H9 (cell line): ENCODE results near the gene CPLX1. TPM values are rescaled to one million over a fixed set of nuclear protein-coding genes. Genes with fewer than 3 reads are reported as not detected.

Experiments
- DNase-seq: peaks from one replicate; pipeline ENCODE4 v3.0.0-alpha.2; 2017
- H2AFZ ChIP-seq: one replicate; pipeline ENCODE4 v1.6.1; 2013; ENCODE audit warnings: mild to moderate bottlenecking, low read length, control low read depth, moderate library complexity
- H2AK5ac ChIP-seq: 2 replicates; pipeline ENCODE4 v1.6.1; 2013; ENCODE audit warnings: low read length, control low read depth, mixed read lengths; ENCODE audit not compliant: insufficient read length
- H2BK120ac ChIP-seq: one replicate; pipeline ENCODE4 v1.6.1; 2013; ENCODE audit warnings: low read depth, mild to moderate bottlenecking, low read length, control low read depth, inconsistent platforms; ENCODE audit not compliant: poor library complexity, severe bottlenecking
- H2BK12ac ChIP-seq: 2 replicates; pipeline ENCODE4 v1.6.1; 2013; ENCODE audit warnings: low read length, control low read depth, mixed read lengths, low read depth; ENCODE audit not compliant: insufficient read length
- H2BK15ac ChIP-seq: 2 replicates; pipeline ENCODE4 v1.6.1; 2013; ENCODE audit warnings: low read depth, low read length, control low read depth
- H2BK20ac ChIP-seq: one replicate; pipeline ENCODE4 v1.6.1; 2013; ENCODE audit warnings: low read depth, mild to moderate bottlenecking, low read length, control low read depth, inconsistent platforms; ENCODE audit not compliant: poor library complexity, severe bottlenecking
- H2BK5ac ChIP-seq: 2 replicates; pipeline ENCODE4 v1.6.1; 2013; ENCODE audit warnings: low read length, control low read depth, mixed read lengths; ENCODE audit not compliant: insufficient read length
- H3K14ac ChIP-seq: 2 replicates; pipeline ENCODE4 v1.6.1; 2013; ENCODE audit warnings: low read length, control low read depth; ENCODE audit not compliant: insufficient read depth
- H3K18ac ChIP-seq: 2 replicates; pipeline ENCODE4 v1.6.1; 2013; ENCODE audit warnings: low read depth, mild to moderate bottlenecking, mixed read lengths, low read length, control low read depth; ENCODE audit not compliant: insufficient read length
- H3K23ac ChIP-seq: 2 replicates; pipeline ENCODE4 v1.6.1; 2013; ENCODE audit warnings: low read length, control low read depth, mixed read lengths, low read depth; ENCODE audit not compliant: insufficient read length
- H3K23me2 ChIP-seq: 2 replicates; pipeline ENCODE4 v1.6.1; 2013; ENCODE audit warnings: low read depth, mild to moderate bottlenecking, mixed read lengths, low read length, control low read depth; ENCODE audit not compliant: insufficient read length, poor library complexity, severe bottlenecking
- H3K27ac ChIP-seq: 2 replicates; pipeline ENCODE4 v1.5.1; 2013; ENCODE audit warnings: low read length, control low read depth, mixed read lengths, low read depth; ENCODE audit not compliant: insufficient read length
- H3K27me3 ChIP-seq: 2 replicates; pipeline ENCODE4 v1.6.1; 2013; ENCODE audit warnings: low read length, control low read depth, inconsistent platforms; ENCODE audit not compliant: insufficient read depth
- H3K4ac ChIP-seq: 2 replicates; pipeline ENCODE4 v1.6.1; 2013; ENCODE audit warnings: low read depth, mild to moderate bottlenecking, control low read depth, inconsistent platforms, low read length, moderate library complexity
- H3K4me1 ChIP-seq: 2 replicates; pipeline ENCODE4 v1.6.1; 2013; ENCODE audit warnings: low read length, control low read depth, inconsistent platforms; ENCODE audit not compliant: insufficient read depth
- H3K4me2 ChIP-seq: 2 replicates; pipeline ENCODE4 v1.6.1; 2013; ENCODE audit warnings: low read length, control low read depth, mixed read lengths; ENCODE audit not compliant: insufficient read length, insufficient read depth
- H3K56ac ChIP-seq: 2 replicates; pipeline ENCODE4 v1.6.1; 2013; ENCODE audit warnings: low read depth, mild to moderate bottlenecking, mixed read lengths, low read length, control low read depth; ENCODE audit not compliant: insufficient read length
- H3K79me1 ChIP-seq: 2 replicates; pipeline ENCODE4 v1.6.1; 2013; ENCODE audit warnings: low read depth, mild to moderate bottlenecking, moderate library complexity, low read length, control low read depth, inconsistent platforms; ENCODE audit not compliant: insufficient read depth, poor library complexity, severe bottlenecking
- H3K79me2 ChIP-seq: 2 replicates; pipeline ENCODE4 v1.6.1; 2013; ENCODE audit warnings: low read length, control low read depth, inconsistent platforms; ENCODE audit not compliant: insufficient read depth
- H3K9ac ChIP-seq: 2 replicates; pipeline ENCODE4 v1.6.1; 2013; ENCODE audit warnings: low read length, control low read depth, mixed read lengths; ENCODE audit not compliant: insufficient read length; ENCODE audit errors: extremely low read depth
- H3K9me3 ChIP-seq: one replicate; pipeline ENCODE4 v1.6.1; 2013; ENCODE audit warnings: low read depth, low read length, inconsistent platforms; ENCODE audit not compliant: control insufficient read depth
- H3T11ph ChIP-seq: one replicate; pipeline ENCODE4 v1.6.1; 2013; ENCODE audit warnings: mild to moderate bottlenecking, low read length, control low read depth, inconsistent platforms
- H4K20me1 ChIP-seq: one replicate; pipeline ENCODE4 v1.6.1; 2013; ENCODE audit not compliant: control insufficient read depth, insufficient read length, insufficient read depth
- H4K5ac ChIP-seq: 2 replicates; pipeline ENCODE4 v1.6.1; 2013; ENCODE audit warnings: low read depth, mild to moderate bottlenecking, mixed read lengths, low read length, control low read depth; ENCODE audit not compliant: insufficient read length
- H4K8ac ChIP-seq: replicated peaks from 2 replicates; pipeline ENCODE4 v1.6.1; 2013; ENCODE audit warnings: low read length, control low read depth, mixed read lengths, low read depth; ENCODE audit not compliant: insufficient read length
- H4K91ac ChIP-seq: 2 replicates; pipeline ENCODE4 v1.6.1; 2013; ENCODE audit warnings: low read depth, mild to moderate bottlenecking, moderate library complexity, mixed read lengths, low read length, control low read depth; ENCODE audit not compliant: insufficient read length
- H3K27ac Mint-ChIP-seq, 3 experiments: 2 replicates in 2 of 3; 3 replicates in 1 of 3; pipeline ENCODE4 v1.8.0; 2020 to 2021; ENCODE audit warnings: mixed read lengths in 3 of 3, mild to moderate bottlenecking in 1 of 3, moderate library complexity in 1 of 3
- H3K27me3 Mint-ChIP-seq: 2 replicates; pipeline ENCODE4 v1.8.0; 2021; ENCODE audit warnings: low read depth, mild to moderate bottlenecking, moderate library complexity, mixed read lengths
- H3K36me3 Mint-ChIP-seq, 3 experiments: 2 replicates in 2 of 3; 3 replicates in 1 of 3; pipeline ENCODE4 v1.8.0; 2020 to 2021; ENCODE audit warnings: low read depth in 3 of 3, mixed read lengths in 3 of 3; ENCODE audit not compliant: insufficient read depth in 1 of 3
- H3K4me1 Mint-ChIP-seq, 2 experiments: 2 replicates each; pipeline ENCODE4 v1.8.0; 2020; ENCODE audit warnings: mixed read lengths in 2 of 2
- H3K4me3 Mint-ChIP-seq, 2 experiments: 2 replicates in 1 of 2; 3 replicates in 1 of 2; pipeline ENCODE4 v1.8.0; 2020 to 2021; ENCODE audit warnings: mild to moderate bottlenecking in 2 of 2, mixed read lengths in 2 of 2, moderate library complexity in 1 of 2
- H3K9me3 Mint-ChIP-seq, 2 experiments: 2 replicates in 1 of 2; 3 replicates in 1 of 2; pipeline ENCODE4 v1.8.0; 2020; ENCODE audit warnings: mild to moderate bottlenecking in 2 of 2, mixed read lengths in 2 of 2, moderate library complexity in 1 of 2
- WGBS: extraction: QIAGEN DNeasy Blood & Tissue Kit; methylation state at CpG from one replicate; pipeline ENCODE4 v1.1.7; 2013; ENCODE audit warnings: missing lambda C conversion rate, low lambda C conversion rate, mixed read lengths; ENCODE audit not compliant: insufficient read length; ENCODE audit errors: extremely low coverage; 5-methylcytosine and 5-hydroxymethylcytosine counted together
- total RNA-seq: library from RNA; stranded (reverse); gene quantifications from 2 replicates; pipeline ENCODE4 v1.2.1, GENCODE V29; 2021
- TF ChIP-seq, protein P1 (sequence below): fragments of 200-600 bp; sonication (generic); conservative IDR thresholded peaks from 3 replicates; pipeline ENCODE4 v1.8.0; 2021; ENCODE audit warnings: antibody characterized with exemption, mild to moderate bottlenecking

Gene CPLX1
- total RNA-seq, 1 experiment from 2014 or later, result 0.90 TPM

DNA sequence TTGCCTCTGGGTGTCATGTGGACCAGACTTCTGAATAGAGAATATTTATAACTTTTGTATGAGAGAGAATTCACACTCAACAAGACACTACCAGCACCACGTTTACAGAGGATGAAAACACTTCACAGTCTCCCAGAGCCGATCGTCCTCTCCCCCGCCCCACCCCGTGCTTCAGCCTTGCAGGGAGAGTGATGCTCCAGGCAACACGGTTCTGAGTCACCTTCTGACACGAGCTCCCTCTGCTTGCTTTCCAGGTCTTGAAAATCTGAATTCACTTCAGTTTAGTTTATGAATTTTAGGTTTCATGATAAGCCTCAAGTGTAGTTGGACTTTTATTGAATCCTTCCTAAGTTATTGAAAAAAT lies 59.8 kb downstream of the CPLX1 start:
- WGBS, result no CpG with 5 or more reads among the region's 7 CpGs
- no peak overlapping the region for H4K8ac ChIP-seq
- H3K14ac ChIP-seq, result no peak overlapping the region
- no peak overlapping the region for H3K56ac ChIP-seq
- no peak overlapping the region for H3K18ac ChIP-seq
- Mint-ChIP-seq H3K27me3 (peaks cover 4% of the 10 kb centered on the region; the same call in 1 of the 2 replicates), H3K27ac (peak overlapping the region in 2 of 3 experiments; percentile 6 to 53; a peak in 2 of 7 replicates), H3K4me1 (peaks cover 12 to 20% of the 10 kb centered on the region in 2 experiments), H3K9me3 (peaks cover 2 to 20% of the 10 kb centered on the region in 2 experiments; a peak in 3 of 5 replicates), H3K36me3 (peaks cover 60 to 87% (median 84%) of the 10 kb centered on the region in 3 experiments), H3K4me3 (no peak overlapping the region)
- H2BK12ac ChIP-seq, result no peak overlapping the region
- peaks cover 2% of the 10 kb centered on the region; the same call in 1 of the 2 replicates for H3K79me2 ChIP-seq
- H3K4ac ChIP-seq, result no peak overlapping the region
- no peak overlapping the region for H4K91ac ChIP-seq
- no peak overlapping the region for H2BK15ac ChIP-seq
- no peak overlapping the region for H2AFZ ChIP-seq
- H3K9ac ChIP-seq, result no peak overlapping the region
- no peaks in the 10 kb centered on the region for H4K20me1 ChIP-seq
- H3K23me2 ChIP-seq, result no peaks in the 10 kb centered on the region
- H4K5ac ChIP-seq, result no peak overlapping the region
- H2AK5ac ChIP-seq, result no peak overlapping the region
- H3T11ph ChIP-seq, result no peak overlapping the region
- H3K27me3 ChIP-seq, result no peaks in the 10 kb centered on the region
- H2BK5ac ChIP-seq, result no peak overlapping the region
- H2BK20ac ChIP-seq, result no peak overlapping the region
- TF ChIP-seq, protein P1, sequence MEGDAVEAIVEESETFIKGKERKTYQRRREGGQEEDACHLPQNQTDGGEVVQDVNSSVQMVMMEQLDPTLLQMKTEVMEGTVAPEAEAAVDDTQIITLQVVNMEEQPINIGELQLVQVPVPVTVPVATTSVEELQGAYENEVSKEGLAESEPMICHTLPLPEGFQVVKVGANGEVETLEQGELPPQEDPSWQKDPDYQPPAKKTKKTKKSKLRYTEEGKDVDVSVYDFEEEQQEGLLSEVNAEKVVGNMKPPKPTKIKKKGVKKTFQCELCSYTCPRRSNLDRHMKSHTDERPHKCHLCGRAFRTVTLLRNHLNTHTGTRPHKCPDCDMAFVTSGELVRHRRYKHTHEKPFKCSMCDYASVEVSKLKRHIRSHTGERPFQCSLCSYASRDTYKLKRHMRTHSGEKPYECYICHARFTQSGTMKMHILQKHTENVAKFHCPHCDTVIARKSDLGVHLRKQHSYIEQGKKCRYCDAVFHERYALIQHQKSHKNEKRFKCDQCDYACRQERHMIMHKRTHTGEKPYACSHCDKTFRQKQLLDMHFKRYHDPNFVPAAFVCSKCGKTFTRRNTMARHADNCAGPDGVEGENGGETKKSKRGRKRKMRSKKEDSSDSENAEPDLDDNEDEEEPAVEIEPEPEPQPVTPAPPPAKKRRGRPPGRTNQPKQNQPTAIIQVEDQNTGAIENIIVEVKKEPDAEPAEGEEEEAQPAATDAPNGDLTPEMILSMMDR, result no peak
- no peak overlapping the region for H3K4me2 ChIP-seq
- no peak for DNase-seq
- no peaks in the 10 kb centered on the region for H3K79me1 ChIP-seq
- no peak overlapping the region for H2BK120ac ChIP-seq
- no peaks in the 10 kb centered on the region for H3K4me1 ChIP-seq
- no peak overlapping the region for H3K27ac ChIP-seq
- H3K9me3 ChIP-seq, result no peaks in the 10 kb centered on the region
- no peak overlapping the region for H3K23ac ChIP-seq
